NCI-H2227 (cell line): ENCODE data around the gene UPF2.
"Not testable (repeated sequence)": the region's sequence is repeated elsewhere in the genome, so short reads cannot be mapped to it uniquely, and the experiment has no call there.

Source experiments
- DNase-seq: peaks from one replicate; lab custom pipeline; 2025; ENCODE audit not compliant: unreplicated experiment; lab: John Stamatoyannopoulos, UW

Gene UPF2

DNA sequence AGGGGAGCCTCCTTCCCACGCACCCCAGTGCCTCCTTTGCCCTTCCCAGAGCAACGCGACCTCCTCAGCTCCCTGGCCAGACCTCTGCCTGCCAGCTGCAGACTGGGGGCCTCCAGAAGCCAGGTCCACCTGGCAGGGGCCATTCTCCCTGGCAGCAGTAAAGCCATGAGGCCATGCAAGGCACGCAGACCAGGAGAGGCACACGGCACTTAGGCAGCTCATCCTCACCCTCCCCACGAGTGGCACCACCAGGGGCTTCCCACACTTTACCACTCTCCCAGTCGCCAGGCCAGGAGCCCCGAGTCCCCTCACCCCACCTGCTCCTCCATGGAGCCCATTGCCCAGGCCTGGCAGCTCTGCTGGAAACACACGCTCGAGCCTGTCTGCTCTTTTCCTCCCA is 134.1 kb downstream of the UPF2 start:
- no peak for DNase-seq

GRCh38 chr10:11907914-11908313 is 134.7 kb downstream of the UPF2 start:
- no peak for DNase-seq

- DNase-seq, result no peak
These were observed 135.9 kb downstream of the UPF2 start for GRCh38 chr10:11906714-11907113.

- DNase-seq, result no peak
These were observed 140.0 kb downstream of the UPF2 start for GRCh38 chr10:11902646-11903045.

GRCh38 chr10:11901833-11902475 is 140.7 kb downstream of the UPF2 start:
- DNase-seq, result no peak

DNA sequence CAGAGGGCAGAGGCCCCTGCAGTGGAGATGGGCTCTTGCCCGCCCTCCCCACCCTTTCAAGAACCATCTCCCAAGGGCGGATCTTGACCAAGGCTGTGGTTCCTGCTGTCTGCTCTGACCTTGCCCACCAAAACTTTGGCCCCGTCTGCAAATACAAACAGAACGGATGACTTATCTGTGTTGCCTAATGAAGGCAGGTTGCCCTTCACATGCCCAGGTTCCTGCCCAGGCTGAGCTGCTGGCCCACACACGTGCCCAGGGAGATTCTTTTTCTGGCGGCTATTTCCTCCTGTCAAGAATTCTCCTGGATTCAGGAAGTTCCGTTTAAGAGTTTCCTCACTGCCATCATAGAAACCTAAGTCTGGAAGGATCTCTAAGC is 141.2 kb downstream of the UPF2 start:
- DNase-seq, result no peak

- no peak for DNase-seq
These were observed 141.6 kb downstream of the UPF2 start for GRCh38 chr10:11901036-11901301.

DNA sequence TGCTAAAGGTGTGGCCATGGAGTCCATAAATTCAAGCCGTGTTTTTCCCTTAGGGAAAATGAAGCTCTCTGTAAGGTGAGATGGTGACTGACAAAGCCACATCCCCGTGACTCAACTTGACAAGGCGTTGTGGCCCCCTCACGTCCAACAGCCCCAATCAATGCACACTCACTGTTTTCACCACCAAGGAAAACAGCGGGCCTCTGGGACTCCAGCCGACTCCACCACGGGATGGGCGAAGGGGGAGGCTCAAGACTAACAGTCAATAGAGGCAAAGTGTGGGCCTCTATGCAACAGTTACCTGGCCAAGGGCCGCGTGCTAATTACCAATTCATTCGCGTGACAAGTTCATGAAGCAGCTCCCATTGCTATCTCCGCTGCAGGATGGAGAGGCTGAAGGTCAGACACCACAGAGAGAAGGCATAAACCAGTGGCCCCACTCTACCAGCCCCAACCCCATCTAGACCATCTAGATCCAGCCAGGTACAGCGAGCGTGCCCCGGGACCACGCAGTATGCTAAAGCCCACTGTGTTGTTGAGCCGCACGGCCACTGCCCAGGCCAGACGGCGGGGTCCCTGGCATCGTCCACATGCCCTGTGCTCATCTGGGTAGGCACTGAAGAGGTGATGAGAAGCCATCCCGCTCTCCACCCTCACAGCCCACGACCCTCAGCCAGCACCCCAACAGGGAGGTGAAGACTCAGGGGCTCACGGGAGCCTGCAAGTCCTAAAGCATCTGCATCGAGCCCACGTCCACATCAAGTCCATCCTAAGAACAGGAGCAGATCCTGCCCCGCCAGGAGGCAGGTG is 143.3 kb downstream of the UPF2 start:
- DNase-seq, result no peak

DNA sequence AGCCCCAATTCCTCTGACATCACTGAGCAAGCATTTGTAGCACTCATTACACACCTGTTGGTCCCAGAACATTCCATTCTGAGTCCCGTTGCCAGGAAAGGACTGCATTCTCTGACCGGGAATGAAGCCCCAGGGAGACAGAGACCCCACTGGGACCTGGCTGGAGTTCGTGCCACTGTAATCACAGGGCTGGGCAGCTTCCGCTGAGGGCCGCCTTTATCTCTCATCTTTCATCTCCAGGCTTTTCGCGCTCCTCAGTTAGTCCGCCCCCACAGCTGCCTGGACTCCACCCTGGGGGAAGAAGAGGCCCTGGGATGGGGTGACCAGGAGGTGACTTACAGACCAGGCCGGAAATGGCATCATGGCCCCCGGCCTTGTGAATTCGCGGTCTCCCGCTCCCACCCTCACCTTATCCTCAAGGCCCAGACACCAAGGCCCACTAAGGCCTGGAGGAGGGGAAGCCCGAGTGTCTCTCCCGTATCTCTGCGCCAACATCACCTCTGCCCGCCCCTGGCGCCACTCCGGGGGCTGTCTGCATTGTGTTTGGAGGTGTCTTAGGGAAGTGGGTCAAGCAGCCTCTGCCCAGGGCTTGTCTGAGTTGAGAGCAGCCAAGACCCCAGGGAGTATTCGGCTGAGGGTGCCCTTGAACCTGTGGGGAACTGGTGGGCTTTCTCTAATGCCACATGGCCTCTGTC is 144.1 kb downstream of the UPF2 start:
- DNase-seq, result no peak

GRCh38 chr10:11898033-11898371 is 144.6 kb downstream of the UPF2 start:
- DNase-seq, result no peak

DNA sequence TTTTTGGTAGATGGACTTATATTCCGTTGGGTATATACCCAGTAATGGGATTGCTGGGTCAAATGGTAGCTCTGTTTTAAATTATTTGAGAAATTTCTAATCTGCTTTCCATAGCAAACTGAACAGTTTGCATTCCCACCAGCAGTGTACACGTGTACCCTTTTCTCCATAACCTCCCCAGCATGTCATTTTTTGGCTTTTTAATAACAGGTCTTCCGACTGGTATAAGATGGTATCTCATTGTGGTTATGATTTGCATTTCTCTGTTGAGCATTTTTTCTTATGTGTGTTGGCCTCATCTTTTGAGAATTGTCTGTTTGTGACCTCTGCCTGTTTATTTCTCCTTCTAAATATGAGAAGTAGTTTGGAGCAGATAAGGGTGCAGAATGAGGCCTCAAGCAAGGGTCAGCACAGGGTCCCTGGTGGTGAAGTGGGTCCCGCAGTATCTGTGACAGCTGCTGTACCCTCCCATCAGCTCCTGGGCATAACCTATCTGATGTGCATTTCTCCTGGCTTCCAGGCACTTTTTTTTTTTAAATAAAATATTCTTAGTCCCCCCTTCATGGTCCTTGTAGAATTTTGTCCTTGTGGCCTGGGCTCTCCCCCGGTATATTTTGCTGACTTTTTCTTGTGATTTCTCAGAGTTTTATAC is 145.9 kb downstream of the UPF2 start:
- no peak for DNase-seq

DNA sequence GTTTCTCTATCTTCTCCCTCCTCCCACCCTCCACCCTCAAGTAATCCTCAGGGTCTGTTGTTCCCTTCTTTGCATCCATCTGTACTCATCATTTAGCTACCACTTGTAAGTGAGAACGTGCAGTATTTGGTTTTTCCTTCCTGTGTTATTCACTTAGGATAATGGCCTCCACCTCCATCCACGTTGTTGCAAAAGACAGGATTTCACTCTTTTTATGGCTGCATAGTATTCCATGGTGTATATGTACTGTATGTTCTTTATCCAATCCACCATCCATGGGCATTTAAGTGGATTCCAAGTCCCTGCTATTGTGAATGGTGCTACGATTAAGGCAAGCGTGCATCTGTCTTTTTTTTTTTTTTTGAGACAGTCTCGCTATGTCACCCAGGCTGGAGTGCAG is 147.0 kb downstream of the UPF2 start:
- no peak for DNase-seq

GRCh38 chr10:11895108-11895466 is 147.5 kb downstream of the UPF2 start:
- DNase-seq, result no peak

DNA sequence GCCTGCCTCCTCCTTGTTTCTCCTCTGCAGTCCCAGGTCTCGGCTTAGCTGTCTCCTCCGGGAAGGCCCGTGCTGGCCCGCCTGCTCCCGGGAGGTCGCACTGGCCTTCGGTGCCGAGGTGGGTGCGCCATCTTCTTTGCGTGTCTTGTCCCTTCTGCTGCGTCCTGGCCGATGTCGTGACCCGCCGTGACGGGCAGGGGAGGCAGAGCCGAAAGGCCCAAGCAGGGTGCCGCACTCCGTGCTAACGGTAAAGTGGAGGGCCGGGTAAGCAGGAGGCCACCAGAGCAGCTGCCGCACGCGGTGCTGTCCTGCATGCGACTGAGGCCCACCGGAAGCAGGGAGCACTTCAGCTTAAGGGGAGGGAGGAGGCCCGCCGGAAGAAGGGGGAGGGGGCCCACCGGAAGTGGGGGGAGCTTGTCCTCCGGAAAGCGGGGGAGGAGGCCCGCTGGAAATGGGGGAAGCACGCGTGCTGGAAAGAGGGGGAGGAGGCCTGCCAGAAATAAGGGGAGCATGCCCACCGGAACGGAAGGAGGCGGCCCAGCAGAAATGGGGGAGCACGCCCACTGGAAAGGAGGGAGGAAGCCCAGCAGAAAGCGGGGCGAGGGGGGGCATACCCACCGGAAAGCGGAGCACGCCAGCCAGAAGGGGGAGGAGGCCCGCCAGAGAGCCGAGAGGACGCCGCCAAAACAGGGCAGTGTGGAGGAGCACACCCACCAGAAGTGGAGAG is 148.1 kb downstream of the UPF2 start:
- DNase-seq, result no peak

DNA sequence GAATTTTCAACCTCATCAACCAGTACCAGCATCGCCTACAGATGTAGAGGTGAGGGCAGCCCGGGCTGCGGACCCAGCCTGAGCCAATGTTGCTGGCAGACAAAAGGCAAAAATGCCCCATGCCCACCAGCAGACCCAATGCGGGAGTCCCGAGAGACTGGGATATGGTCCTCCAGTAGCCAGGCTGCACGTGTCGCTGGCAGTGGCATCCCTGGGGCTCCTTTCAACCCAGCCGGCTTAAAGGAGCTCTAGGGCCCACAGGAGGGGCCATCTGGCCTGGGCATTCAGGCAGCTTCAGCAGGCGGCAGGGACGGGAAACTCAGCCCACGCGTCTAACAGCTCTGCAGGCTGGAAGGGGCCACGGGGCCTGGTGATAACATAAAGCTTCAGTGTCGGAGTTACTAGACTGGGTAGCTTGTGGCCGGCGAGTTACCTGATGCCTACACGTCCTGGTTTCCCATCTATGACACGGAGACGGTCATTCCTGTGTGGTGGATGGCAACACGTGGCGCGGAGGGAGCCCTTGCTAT is 148.8 kb downstream of the UPF2 start:
- no peak for DNase-seq

- no peak for DNase-seq
These were observed 150.7 kb downstream of the UPF2 start for GRCh38 chr10:11891776-11892486.

DNA sequence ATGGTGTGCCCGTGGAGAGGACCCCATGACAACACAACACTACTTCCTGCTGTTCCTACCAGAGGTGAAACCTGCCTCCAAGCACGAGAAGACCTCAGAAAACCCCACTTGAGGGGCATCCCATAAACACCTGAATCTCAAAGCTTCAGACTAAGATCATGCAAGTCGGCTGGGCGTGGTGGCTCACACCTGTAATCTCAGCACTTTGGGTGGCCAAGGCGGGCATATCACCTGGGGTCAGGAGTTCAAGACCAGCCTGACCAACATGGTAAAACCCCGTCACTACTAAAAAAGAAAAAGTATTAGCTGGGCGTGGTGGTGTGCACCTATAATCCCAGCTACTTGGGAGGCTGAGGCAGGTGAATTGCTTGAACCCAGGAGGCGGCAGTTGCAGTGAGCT is 153.3 kb downstream of the UPF2 start:
- DNase-seq, result not testable (repeated sequence)

DNA sequence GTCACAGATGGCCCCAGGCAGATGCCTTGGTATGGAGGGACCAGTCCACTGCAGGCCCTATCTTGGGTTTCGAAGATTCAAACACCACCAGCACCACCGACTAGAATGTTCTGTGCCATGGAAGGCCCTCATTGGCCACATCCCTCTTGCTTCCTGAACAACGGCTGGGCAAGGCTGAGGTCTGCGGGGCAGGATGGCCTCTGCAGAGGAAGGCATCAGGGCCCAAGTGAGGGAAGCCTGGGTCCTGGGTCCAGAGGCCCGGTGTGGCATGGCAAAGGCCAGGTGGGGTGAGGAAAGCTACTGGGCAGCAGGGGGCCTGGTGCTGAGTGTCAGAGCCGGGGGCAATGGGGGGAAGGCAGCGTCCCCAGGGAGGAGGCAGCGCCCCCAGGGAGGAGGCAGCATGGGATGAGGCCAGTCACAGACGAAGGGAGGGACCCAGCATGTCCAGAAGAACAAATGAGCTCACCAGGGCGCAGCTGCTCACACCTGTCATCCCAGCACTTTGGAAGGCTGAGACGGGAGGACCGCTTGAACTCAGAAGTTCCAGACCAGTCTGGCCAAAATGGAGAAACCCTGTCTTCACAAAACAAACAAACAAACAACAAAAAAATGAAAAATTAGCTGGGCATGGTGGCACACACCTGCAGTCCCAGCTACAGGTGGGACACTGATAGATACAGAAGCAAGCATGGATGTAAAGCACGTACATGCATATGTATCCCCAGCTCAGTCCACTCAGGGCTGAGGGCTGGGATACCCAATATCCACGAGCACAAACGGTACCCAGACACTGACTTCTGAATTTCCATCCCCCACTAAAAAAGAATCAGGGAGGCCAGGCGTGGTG is 155.0 kb downstream of the UPF2 start:
- no peak for DNase-seq

GRCh38 chr10:11886851-11887250 is 155.8 kb downstream of the UPF2 start:
- no peak for DNase-seq

- DNase-seq, result no peak
These were observed 156.5 kb downstream of the UPF2 start for GRCh38 chr10:11886138-11886474.
